IPS-18c (cell line): Measurements from ENCODE around the gene SUV39H1.
"Not testable (repeated sequence)": the region's sequence is repeated elsewhere in the genome, so short reads cannot be mapped to it uniquely, and the experiment has no call there.

Source experiments
- H3K4me3 ChIP-seq: 2 replicates; pipeline ENCODE4 v1.7.0; 2013; ENCODE audit warnings: low read depth, mild to moderate bottlenecking, low read length, moderate library complexity; ENCODE audit not compliant: insufficient read depth
- H3K9me3 ChIP-seq: one replicate; pipeline ENCODE4 v1.6.1; 2013; ENCODE audit warnings: mild to moderate bottlenecking, low read length, moderate library complexity; ENCODE audit not compliant: control insufficient read depth, insufficient read depth

SUV39H1 gene, protein sequence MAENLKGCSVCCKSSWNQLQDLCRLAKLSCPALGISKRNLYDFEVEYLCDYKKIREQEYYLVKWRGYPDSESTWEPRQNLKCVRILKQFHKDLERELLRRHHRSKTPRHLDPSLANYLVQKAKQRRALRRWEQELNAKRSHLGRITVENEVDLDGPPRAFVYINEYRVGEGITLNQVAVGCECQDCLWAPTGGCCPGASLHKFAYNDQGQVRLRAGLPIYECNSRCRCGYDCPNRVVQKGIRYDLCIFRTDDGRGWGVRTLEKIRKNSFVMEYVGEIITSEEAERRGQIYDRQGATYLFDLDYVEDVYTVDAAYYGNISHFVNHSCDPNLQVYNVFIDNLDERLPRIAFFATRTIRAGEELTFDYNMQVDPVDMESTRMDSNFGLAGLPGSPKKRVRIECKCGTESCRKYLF

DNA sequence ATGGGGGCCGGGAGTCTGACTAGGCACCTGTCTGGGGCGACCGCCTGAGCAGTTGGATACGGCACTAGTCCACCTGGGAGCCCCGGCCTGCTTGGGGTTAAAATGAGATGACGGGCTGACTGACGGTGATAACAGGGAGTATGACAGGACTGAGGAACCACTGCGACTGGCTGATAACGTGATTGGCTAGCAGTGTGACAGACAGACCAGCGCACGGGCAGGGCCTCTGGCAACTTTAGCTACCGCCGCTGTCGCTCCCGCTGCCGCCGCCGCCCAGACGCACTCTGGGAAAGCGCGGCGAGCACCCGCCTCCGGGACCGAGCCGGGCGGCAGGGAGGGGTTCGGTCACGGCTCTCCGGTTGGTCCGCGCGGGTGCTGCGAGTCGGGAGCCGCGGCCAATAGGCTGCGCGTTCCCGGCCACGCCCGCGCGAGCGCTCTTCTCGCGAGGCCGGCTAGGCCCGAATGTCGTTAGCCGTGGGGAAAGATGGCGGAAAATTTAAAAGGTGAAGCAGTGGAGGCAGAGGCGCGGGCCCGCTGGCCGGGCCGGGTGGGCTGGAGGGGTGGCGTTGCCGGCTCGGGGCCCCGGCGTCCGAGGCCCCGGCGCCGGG lies at the start of gene SUV39H1:
Gene SUV39H1 (plus strand): TSS at position 434 of the 608 bp plus-strand sequence. CDS start 51 bp downstream, at position 485.
- Histone ChIP-seq H3K4me3 (peak within 1 kb of the TSS; percentile 66), H3K9me3 (peaks cover 18% of the 10 kb centered on the region)

DNA sequence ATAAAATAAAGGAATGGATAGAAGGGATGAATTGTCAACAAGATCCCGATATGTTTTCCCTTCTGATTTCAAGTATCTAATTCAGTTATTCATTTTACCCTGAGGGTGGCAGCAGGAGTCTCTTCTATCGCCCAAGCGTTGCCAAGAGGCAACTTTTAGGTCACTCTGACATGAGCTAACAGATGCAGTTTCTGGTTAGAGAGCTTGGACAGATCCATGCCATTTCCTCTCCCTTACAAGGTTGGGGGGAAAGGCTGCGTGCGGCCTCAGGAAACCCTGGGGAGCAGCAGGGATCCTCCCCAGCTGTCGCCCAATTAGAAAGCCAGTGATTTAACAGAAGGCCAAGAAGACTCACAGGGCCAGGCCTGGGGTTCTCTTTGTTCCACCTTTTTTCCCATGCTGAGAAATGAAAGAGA lies 48.2 kb upstream of the SUV39H1 start:
- Histone ChIP-seq H3K9me3 (peaks cover 2% of the 10 kb centered on the region), H3K4me3 (no peak overlapping the region)

DNA sequence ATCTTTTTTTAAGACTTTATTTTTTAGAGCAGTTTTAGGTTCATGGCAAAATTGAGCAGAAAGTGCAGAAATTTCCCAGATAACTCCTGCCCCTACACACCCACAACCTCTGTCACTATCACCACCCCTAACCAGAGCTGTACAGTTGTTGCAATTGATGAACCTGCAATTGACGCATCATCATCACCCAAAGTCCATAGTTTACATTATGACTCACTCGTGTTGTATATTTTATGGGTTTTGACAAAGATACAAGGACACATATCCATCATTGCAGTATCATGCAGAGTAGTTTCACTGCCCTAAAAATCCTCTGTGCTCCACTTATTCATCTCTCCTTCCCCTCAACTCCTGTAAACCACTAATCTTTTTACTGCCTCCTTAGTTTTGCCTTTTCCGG lies 47.4 kb upstream of the SUV39H1 start:
- Histone ChIP-seq H3K4me3 (no peak overlapping the region), H3K9me3 (peaks cover 2% of the 10 kb centered on the region)

DNA sequence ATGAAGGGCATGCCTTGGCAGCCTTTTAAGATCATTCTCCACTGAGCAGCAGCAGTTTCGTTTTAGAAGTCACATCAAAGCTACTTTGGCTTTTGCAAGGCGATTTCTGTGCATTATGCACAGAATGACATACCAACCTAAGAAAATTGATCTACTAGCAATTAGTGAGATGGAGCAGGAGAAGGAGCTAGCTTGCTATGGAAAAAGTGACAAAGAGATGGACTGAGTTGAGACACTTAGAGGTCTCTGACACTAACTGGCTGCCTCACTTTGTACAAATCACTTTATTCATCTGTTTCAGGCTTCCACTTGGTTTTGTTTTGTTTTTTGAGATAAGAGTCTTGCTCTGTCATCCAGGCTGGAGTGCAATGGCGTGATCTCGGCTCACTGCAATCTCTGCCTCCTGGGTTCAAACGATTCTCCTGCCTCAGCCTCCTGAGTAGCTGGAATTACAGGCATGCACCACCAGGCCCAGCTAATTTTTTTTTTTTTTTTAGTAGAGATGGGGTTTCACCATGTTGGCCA lies 44.4 kb upstream of the SUV39H1 start:
- not testable (repeated sequence) for H3K4me3 ChIP-seq, H3K9me3 ChIP-seq

DNA sequence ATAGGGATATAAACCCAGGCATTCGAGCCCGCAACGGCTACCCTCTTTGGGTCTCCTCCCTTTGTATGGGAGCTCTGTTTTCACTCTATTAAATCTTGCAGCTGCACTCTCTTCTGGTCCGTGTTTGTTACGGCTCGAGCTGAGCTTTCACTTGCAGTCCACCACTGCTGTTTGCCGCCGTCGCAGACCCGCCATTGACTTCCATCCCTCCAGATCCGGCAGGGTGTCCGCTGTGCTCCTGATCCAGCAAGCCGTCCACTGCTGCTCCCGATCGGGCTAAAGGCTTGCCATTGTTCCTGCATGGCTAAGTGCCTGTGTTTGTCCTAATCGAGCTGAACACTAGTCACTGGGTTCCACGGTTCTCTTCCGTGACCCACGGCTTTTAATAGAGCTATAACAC lies 41.8 kb upstream of the SUV39H1 start:
- not testable (repeated sequence) for H3K4me3 ChIP-seq, H3K9me3 ChIP-seq

DNA sequence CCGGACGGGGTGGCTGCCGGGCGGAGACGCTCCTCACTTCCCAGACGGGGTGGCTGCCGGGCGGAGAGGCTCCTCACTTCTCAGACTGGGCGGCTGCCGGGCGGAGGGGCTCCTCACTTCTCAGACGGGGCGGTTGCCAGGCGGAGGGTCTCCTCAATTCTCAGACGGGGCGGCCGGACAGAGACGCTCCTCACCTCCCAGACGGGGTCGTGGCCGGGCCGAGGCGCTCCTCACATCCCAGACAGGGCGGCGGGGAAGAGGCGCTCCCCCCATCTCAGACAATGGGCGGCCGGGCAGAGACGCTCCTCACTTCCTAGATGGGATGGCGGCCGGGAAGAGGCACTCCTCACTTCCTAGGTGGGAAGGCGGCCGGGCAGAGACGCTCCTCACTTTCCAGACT lies 36.8 kb upstream of the SUV39H1 start:
- H3K4me3 ChIP-seq, H3K9me3 ChIP-seq: not testable (repeated sequence)

DNA sequence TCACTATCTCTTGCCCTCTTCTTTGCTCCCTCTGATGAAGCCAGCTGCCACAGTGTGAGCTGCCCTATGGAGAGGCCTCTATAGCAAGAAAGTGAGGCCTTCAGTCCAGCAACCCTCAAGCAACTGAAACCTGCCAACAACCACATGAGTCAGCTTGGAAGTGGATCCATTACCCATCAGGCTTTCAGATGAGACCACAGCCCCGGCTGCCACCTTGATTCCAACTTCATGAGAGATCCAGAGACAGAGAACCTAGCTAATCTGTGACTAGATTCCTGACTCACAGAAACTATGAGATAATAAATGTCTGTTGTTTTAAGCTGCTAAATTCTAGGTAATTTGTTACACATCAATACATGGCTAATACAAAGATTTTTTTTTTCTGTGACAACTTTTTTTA lies 33.3 kb upstream of the SUV39H1 start:
- peaks cover 6% of the 10 kb centered on the region for H3K9me3 ChIP-seq
- no peak overlapping the region for H3K4me3 ChIP-seq

DNA sequence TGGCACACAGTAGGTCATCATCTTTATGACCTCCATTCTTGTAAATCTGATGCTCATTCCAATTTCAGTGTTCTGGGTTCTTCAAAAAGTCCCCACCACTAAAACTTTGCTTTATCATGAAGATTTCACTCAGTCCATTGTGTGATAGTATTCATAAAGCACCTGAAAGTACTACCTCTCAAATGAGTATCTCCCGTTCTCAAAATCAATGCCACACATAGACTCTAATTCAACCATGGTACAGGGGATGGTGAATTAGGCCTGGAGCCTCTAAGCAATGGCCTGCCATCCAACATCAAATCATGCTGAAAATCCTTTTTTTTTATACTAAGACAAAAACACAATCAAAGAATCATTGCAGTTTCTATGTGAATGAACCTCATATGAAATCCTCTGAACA lies 32.4 kb upstream of the SUV39H1 start:
- no peak overlapping the region for H3K4me3 ChIP-seq
- H3K9me3 ChIP-seq = peaks cover 5% of the 10 kb centered on the region

DNA sequence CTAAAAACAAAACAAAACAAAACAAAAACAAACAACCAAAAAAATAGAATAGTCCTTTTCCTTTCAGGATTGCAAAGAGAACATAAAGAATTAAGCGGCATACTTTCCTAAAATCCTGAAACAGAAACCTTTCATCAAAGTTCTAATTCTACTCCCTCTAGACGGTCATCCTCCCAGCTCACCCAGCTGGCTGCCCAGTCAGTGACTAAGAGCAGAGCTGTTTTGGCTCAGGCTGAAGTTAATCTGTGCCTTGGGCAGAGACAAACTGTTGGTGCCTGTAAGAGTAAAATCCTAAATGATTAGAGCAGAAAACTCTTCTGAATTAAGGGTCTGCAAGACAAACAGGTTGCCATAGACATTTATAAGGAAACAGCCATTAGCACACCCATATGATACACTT lies 30.5 kb upstream of the SUV39H1 start:
- no peak overlapping the region for H3K4me3 ChIP-seq
- peaks cover 3% of the 10 kb centered on the region for H3K9me3 ChIP-seq

DNA sequence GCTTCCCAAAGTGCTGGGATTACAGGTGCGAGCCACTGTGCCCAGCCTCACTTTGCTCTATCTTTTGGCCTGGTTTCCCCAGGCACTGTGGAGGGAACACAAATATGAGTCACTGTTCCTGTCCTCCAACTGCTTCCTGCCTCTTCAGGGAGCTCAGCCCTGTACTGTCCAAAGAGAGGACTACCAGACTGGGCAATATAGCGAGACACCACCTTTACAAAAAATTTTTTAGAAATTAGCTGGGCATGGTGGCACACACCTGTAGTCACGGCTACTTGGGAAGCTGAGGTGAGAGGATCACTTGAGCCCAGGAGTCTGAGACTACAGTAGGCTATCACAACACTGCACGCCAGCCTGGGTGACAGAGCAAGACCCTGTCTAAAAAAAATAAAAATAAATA lies 29.9 kb upstream of the SUV39H1 start:
- peaks cover 5% of the 10 kb centered on the region for H3K9me3 ChIP-seq
- H3K4me3 ChIP-seq = no peak overlapping the region

DNA sequence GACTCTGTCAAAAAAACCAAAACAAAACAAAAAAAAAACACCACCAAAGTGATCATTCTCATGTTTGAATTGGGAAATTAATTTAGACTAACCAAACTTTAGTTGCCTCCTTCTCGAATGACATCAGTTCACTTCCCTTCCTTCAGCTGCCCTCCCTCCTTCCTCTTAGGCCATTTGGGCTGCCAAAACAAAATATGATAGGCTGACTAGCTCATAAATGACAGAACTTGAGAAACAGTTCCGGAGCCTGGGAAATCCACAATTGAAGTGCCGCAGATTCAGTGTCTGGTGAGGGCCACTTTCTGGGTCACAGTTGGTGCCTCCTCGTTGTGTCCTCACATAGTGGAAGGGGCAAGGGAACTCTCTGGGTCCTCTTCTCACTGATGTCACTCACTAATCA lies 29.0 kb upstream of the SUV39H1 start:
- Histone ChIP-seq H3K9me3 (peaks cover 6% of the 10 kb centered on the region), H3K4me3 (no peak overlapping the region)

DNA sequence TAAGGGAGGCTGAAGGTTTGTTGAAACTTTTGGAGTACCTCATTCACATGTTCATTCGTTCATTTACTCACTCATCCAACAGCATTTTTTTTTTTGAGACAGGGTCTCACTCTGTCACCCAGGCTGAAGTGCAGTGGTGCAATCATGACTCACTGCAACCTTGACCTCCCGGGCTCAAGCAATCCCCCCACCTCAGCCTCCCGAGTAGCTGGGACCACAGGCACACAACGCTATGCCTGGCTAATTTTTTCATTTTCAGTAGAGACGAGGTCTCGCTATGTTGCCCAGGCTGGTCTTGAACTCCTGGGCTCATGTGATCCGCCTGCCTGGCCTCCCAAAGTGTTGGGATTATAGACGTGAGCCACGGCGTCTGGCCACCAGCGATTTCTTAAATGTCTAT lies 28.3 kb upstream of the SUV39H1 start:
- H3K9me3 ChIP-seq, H3K4me3 ChIP-seq: not testable (repeated sequence)

DNA sequence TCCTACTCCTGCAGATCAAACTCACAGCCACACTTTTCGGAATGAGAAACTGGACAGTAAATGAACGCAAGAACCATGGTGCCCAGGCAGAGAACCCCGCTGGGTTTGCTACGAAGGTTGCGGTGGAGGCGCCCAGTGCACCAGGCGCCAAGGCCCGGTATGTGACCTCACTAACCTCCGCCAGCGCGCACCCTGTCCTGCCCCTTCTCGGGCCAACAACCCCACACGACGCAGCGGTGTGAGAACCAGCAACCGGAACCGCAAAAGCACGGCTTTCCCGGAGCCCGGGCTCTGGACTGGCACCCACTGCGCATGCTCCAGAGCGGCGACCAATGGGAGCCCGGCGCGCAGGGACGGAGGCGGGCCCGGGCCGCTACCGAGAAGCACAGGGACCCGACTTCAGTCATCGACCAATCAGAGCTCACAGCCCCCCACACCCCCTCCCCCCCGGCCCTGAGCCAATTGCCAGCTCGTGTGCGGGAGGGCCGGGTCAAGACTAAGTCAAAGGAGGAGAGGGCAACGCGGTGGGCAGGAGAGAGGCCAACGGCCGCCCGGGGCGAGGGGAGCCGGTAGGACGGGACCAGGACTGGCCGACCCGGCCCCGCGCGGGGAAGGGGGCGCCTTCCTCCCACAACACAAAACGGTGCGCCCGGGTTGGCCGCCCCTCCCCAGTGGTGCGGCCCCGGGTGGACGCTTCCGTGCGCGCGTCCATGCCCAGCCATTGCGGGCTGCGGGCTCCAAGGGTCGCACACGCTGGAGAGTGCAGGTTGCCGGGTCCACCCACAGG lies 20.2 kb upstream of the SUV39H1 start:
- H3K9me3 ChIP-seq = peaks cover 11% of the 10 kb centered on the region
- peak overlapping the region; percentile 75 for H3K4me3 ChIP-seq

DNA sequence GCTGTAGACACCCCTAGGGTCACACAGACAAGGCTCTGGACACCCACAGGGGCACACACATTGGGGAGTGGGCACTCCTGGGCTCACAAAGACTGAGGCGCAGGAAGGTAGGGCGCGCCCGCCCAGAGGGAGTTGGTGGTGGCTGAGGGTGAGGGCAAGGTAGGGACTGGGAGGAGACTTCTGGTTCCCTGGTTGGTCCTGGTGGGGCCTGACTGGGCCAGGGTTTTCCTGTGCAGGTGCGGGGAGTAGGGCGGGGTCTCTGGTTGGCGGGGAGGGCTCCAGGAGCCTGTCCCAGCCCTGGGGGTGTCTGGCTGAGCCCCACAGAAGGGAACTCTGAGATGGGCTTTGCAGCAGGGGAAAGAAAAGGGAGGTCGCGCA lies 19.7 kb upstream of the SUV39H1 start:
- Histone ChIP-seq H3K4me3 (peak overlapping the region; percentile 67), H3K9me3 (peaks cover 9% of the 10 kb centered on the region)

DNA sequence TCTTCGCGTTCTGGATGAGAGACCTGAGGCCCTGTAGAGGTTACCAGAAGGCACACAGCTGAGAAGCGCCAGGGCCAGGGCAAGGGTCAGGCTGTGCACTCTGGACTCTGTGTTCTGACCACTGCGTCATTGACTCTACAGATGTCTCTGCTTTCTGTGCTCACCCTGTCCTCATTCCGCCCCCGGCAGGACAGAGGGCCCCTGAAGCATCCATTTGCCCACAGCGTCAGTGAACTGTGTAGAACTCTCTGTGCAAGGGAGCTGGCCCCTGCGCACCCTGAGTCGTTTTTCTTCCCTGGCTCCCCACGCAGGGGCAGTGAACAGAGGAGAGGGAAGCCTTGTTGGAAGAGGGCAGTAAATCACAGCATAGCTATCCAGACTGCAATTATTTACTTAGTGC lies 19.0 kb upstream of the SUV39H1 start:
- Histone ChIP-seq H3K4me3 (peak overlapping the region; percentile 67; the same call in 1 of the 2 replicates), H3K9me3 (peaks cover 9% of the 10 kb centered on the region)

DNA sequence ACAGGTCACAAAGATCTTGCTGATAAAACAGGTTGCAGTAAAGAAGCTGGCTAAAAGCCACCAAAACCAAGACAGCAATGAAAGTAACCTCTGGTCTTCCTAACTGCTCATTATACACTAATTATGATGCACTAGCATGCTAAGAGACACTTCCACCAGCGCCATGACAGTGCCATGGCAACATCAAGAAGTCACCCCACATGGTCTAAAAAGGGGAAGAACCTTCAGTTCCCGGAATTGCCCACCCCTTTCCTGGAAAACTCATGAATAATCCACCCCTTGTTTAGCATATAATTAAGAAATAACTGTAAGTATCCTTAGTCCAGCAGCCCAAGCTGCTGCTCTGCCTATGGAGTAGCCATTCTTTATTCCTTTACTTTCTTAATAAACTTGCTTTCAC lies 16.1 kb upstream of the SUV39H1 start:
- H3K9me3 ChIP-seq = peaks cover 12% of the 10 kb centered on the region

DNA sequence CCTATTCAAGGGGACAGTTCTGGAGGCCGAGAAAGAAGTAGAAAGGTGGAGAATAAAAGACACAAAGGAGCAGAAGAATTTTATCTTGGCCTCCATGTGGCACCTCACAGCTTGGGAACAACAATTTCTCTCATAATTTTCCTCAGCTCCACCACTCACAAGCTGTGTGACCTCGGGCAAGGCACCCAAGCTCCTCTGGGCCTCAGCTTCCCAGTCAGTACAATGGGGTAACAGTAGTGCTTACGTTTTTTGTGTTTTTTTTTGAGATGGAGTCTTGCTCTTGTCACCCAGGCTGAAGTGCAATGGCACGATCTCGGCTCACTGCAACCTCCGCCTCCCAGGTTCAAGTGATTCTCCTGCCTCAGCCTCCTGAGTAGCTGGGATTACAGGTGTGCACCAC lies 15.6 kb upstream of the SUV39H1 start:
- H3K9me3 ChIP-seq = peaks cover 16% of the 10 kb centered on the region
- not testable (repeated sequence) for H3K4me3 ChIP-seq

More for the DNA sequence above, 16.1 kb upstream of the SUV39H1 start:
- not testable (repeated sequence) for H3K4me3 ChIP-seq
